Melanocyte of skin (primary cell): ENCODE results near the gene DGUOK. TPM values are rescaled to one million over a fixed set of nuclear protein-coding genes. Genes with fewer than 3 reads are reported as not detected.

Source experiments
- small RNA-seq, 2 donors: library from RNA; depleted of rRNA; stranded (forward); fragments of <200 nt; gene quantifications; one replicate each; pipeline ENCODE3, GENCODE V24; 2012
- total RNA-seq, 2 donors: library from RNA; depleted of rRNA; stranded (reverse); fragments of >200 nt; gene quantifications; 2 replicates each; pipeline ENCODE4 v1.2.3, GENCODE V29; 2012

The DGUOK gene
- 10 to 100 TPM; 45.4 to 67.3 TPM for total RNA-seq

GRCh38 chr2:73926493-73927327, at the start of gene DGUOK:
Gene DGUOK (plus strand): TSS chr2:73926880. CDS start chr2:73926911, 31 bp downstream.

DNA sequence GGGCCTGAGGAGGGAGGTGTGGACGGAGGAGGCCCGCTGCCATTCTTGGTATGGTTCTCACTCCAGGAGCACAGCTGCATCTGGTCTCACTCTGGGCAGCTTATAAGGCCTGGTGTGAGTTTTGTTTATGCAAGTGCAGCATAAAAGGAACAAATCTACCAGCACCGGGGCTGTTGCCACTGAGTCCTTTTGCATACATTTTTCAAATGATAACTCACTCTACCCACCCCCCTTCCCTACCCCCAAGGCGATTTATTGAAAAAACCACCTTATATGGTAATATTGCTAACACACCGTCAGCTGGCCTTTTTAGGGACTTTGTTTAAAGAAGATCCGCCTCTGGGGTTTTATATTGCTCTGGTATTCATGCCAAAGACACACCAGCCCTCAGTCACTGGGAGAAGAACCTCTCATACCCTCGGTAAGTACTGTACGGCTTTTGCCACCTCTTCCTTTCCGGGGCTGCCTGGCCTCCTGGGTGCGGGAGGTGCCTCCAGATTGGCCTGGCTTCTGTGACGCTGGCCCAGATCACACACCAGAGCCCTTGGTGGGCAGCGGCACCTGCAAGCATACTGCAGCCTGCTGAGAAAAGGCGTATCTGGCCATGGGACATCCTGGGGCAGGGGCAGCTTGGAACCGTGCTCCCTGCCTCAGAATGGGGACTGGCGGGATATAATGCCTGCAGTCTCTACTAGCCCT, 33.9 kb upstream of the DGUOK start, which contains the start of gene ACTG2:
TSS of gene ACTG2 (plus strand) at position 378 of the 699 bp plus-strand sequence. CDS start 8,304 bp downstream, outside the sequence.

GRCh38 chr2:73984203-73984921, 57.7 kb downstream of the DGUOK start, which contains the start of gene TET3:
Gene TET3 (plus strand): TSS chr2:73984910. CDS start chr2:73986404, 1,494 bp downstream.

Small RNA genes lying within 50 kb of the gene (small RNA-seq; reads per million reads assigned to genes)
- gene AC110801.1 (0 reads per million in 2 donors), gene RNA5SP97 (0 to 0.17 reads per million in 2 donors)

Other genes with a start within 250 kb of the DGUOK start
- 10 to 100 TPM; 23.1 to 33.0 TPM for gene TPRKB, start 189.5 kb upstream of the DGUOK start, total RNA-seq
- gene DUSP11, start 146.8 kb upstream of the DGUOK start, total RNA-seq: 10 to 100 TPM; 20.0 to 24.3 TPM
- gene C2orf78, start 142.7 kb upstream of the DGUOK start, total RNA-seq: not detected
- 10 to 100 TPM; 31.0 to 41.3 TPM for gene STAMBP, start 97.9 kb upstream of the DGUOK start, total RNA-seq
- 1 to 10 TPM in 1 of 2 donors, under 1 TPM in 1; under 0.01 to 4.7 TPM for gene ACTG2, start 33.9 kb upstream of the DGUOK start, total RNA-seq
- 1 to 10 TPM; 2.1 to 3.3 TPM for gene TET3, start 58.0 kb downstream of the DGUOK start, total RNA-seq
- gene BOLA3, start 221.0 kb downstream of the DGUOK start, total RNA-seq: 10 to 100 TPM; 30.3 to 76.9 TPM